Lung (tissue), 12 donors: ENCODE results near the gene SYMPK. TPM values are rescaled to one million over a fixed set of nuclear protein-coding genes. Genes with fewer than 3 reads are reported as not detected.

Experiments used
- ATAC-seq: fragments of 200-7000 bp; cut with Tn5 transposase; one replicate; pipeline ENCODE4 v1.9.1; 2020; ENCODE audit warnings: moderate number of reproducible peaks; ENCODE audit not compliant: insufficient read depth, low FRiP score
- DNase-seq, 3 donors: peaks; one replicate each; pipeline ENCODE4 v3.0.0-alpha.2; 2013 to 2017
- H3K27ac ChIP-seq, 2 donors: one replicate each; pipeline ENCODE4 v1.5.1; 2013; ENCODE audit warnings: mild to moderate bottlenecking in 2 of 2, moderate library complexity in 2 of 2, control low read depth in 1 of 2, inconsistent platforms in 1 of 2, low read depth in 1 of 2, low read length in 1 of 2
- H3K27me3 ChIP-seq, 3 donors: one replicate each; pipeline ENCODE4 v1.5.1; 2013; ENCODE audit warnings: low read length in 2 of 3; ENCODE audit not compliant: control insufficient read depth in 3 of 3, insufficient read depth in 3 of 3
- H3K36me3 ChIP-seq, 4 donors: one replicate each; pipeline ENCODE4 v1.5.1; 2013; ENCODE audit warnings: low read length in 4 of 4, mild to moderate bottlenecking in 1 of 4, moderate library complexity in 1 of 4; ENCODE audit not compliant: control insufficient read depth in 4 of 4, insufficient read depth in 4 of 4
- H3K4me1 ChIP-seq, 5 donors: one replicate each; pipeline ENCODE4 v1.5.1; 2013; ENCODE audit warnings: low read length in 5 of 5, mild to moderate bottlenecking in 2 of 5, moderate library complexity in 1 of 5; ENCODE audit not compliant: control insufficient read depth in 5 of 5, insufficient read depth in 5 of 5
- H3K4me3 ChIP-seq: one replicate; pipeline ENCODE4 v1.5.1; 2013; ENCODE audit warnings: mild to moderate bottlenecking, control low read depth, moderate library complexity
- H3K9ac ChIP-seq, 2 donors: one replicate each; pipeline ENCODE4 v1.5.1; 2013; ENCODE audit warnings: low read length in 2 of 2, control low read depth in 1 of 2; ENCODE audit not compliant: insufficient read depth in 1 of 2
- H3K9me3 ChIP-seq, 4 donors: one replicate each; pipeline ENCODE4 v1.5.1; 2013; ENCODE audit warnings: low read length in 3 of 4, mild to moderate bottlenecking in 1 of 4, moderate library complexity in 1 of 4; ENCODE audit not compliant: control insufficient read depth in 4 of 4, insufficient read depth in 3 of 4
- WGBS, 2 donors: extraction: QIAGEN DNeasy Blood & Tissue Kit; methylation state at CpG; one replicate each; pipeline ENCODE4 v1.1.7; 2013; 5-methylcytosine and 5-hydroxymethylcytosine counted together
- polyA plus RNA-seq, 2 donors: library from polyadenylated mRNA; stranded (reverse); fragments of 200-250 nt; gene quantifications; one replicate each; pipeline ENCODE4 v1.2.1, GENCODE V29; 2013
- total RNA-seq, 2 donors: library from RNA; depleted of rRNA in 1 of 2; stranded (reverse); fragments of >200 nt in 1 of 2; gene quantifications; one replicate each; pipeline ENCODE4 v1.2.1, GENCODE V29; 2014 to 2021
- TF ChIP-seq, protein P1 (sequence below): IDR thresholded peaks from 2 replicates; pipeline ENCODE4 v1.5.1; 2012; ENCODE audit warnings: mild to moderate bottlenecking; ENCODE audit errors: control extremely low read depth, extremely low read depth
- donor health status: control.
- donor health status: control.
- donor health status: Bipolar disorder and iron deficiency.
- donor health status: healthy.
- donor health status: DM: yes; HTN: yes; CAD: no.

Gene SYMPK
- total and polyA plus RNA-seq, 4 donors = 40.3 to 125 (median 64.8) TPM

DNA sequence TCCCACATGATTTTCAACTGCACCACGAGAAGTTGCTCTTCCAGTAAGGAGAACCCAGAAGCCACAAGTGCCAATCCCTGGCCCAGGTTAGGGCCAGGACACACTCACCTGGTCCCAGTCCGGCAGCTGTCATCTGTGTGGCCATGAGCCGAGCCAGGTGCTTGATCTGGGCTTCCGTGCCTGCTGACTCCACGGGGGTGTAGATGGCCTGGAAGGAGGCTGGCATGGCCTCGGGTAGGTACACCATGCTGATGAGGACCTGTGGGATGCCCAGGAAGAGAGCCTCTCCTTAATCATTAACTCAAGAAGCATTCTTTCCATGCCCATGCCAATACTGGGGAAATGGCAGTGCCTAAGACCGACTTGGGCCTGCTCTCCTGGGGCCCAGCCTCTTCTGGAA is 28.0 kb downstream of the SYMPK start:
- no peak overlapping the region for H3K4me3 ChIP-seq
- ATAC-seq (no peak), DNase-seq (no peak)
- H3K9me3 ChIP-seq = peaks cover 0 to 5% (median 0%) of the 10 kb centered on the region in 4 donors
- H3K36me3 ChIP-seq = peaks cover 40 to 59% (median 41%) of the 10 kb centered on the region in 4 donors
- H3K4me1 ChIP-seq = no peaks in the 10 kb centered on the region
- WGBS, 2 donors = 67 to 86% methylated on average over 7 of the region's 7 CpGs
- H3K27me3 ChIP-seq = no peaks in the 10 kb centered on the region
- no peak overlapping the region for H3K27ac ChIP-seq
- H3K9ac ChIP-seq = no peak overlapping the region
- TF ChIP-seq, protein P1, sequence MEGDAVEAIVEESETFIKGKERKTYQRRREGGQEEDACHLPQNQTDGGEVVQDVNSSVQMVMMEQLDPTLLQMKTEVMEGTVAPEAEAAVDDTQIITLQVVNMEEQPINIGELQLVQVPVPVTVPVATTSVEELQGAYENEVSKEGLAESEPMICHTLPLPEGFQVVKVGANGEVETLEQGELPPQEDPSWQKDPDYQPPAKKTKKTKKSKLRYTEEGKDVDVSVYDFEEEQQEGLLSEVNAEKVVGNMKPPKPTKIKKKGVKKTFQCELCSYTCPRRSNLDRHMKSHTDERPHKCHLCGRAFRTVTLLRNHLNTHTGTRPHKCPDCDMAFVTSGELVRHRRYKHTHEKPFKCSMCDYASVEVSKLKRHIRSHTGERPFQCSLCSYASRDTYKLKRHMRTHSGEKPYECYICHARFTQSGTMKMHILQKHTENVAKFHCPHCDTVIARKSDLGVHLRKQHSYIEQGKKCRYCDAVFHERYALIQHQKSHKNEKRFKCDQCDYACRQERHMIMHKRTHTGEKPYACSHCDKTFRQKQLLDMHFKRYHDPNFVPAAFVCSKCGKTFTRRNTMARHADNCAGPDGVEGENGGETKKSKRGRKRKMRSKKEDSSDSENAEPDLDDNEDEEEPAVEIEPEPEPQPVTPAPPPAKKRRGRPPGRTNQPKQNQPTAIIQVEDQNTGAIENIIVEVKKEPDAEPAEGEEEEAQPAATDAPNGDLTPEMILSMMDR = no peak

DNA sequence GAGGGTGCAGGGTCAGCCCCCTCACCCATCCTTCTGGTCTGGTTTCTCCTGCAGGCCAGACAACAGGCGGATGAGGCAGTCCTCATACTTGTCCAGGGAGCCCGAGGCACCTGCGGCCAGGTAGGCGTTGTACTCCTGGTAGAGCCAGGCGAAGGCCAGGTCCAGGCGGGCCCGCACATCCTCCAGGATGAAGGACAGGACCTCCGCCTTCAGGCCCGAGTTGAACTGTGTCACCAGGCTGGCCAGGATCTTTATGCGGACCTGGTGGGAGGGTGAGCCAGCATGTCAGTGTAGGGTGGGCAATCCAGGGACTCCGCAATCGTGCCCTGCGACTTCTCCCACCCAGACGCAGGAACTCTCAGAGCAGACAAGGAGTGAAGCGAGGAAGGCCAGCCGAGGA is 34.0 kb downstream of the SYMPK start:
- WGBS, 2 donors = 96% methylated on average over 16 of the region's 16 CpGs
- no peak overlapping the region for H3K27ac ChIP-seq
- peaks cover 28 to 71% (median 46%) of the 10 kb centered on the region in 4 donors for H3K36me3 ChIP-seq
- H3K9ac ChIP-seq = no peak overlapping the region
- H3K27me3 ChIP-seq = no peaks in the 10 kb centered on the region
- DNase-seq (no peak), ATAC-seq (no peak)
- no peaks in the 10 kb centered on the region for H3K4me1 ChIP-seq
- no peak overlapping the region for H3K4me3 ChIP-seq
- no peaks in the 10 kb centered on the region for H3K9me3 ChIP-seq
- TF ChIP-seq, protein P1 = no peak

DNA sequence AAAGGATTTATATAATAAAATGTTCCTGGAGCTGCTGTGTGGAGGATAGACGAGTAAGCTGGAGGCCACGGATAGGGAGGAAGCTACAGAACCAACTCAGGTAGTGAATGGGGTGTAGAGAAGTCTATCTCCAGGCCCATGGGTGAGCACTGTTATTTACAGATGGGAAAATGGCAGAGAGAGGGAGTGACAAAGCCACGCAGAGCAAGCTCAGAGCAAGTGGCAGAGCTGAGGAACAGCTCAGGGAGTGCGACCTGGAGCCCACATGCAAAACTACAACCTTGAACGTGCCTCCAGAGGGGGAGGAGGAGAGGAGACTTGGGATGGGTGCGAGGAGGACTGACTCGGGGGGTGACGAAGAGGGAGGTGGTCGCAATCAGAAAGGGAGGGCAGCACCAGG is 34.4 kb downstream of the SYMPK start:
- DNase-seq (no peak), ATAC-seq (no peak)
- no peaks in the 10 kb centered on the region for H3K4me1 ChIP-seq
- no peak overlapping the region for H3K9ac ChIP-seq
- TF ChIP-seq, protein P1 = no peak
- no peaks in the 10 kb centered on the region for H3K9me3 ChIP-seq
- no peaks in the 10 kb centered on the region for H3K27me3 ChIP-seq
- WGBS, 2 donors = 92 to 94% methylated on average over 9 of the region's 9 CpGs
- peaks cover 28 to 75% (median 47%) of the 10 kb centered on the region in 4 donors for H3K36me3 ChIP-seq
- no peak overlapping the region for H3K27ac ChIP-seq
- H3K4me3 ChIP-seq = no peak overlapping the region

DNA sequence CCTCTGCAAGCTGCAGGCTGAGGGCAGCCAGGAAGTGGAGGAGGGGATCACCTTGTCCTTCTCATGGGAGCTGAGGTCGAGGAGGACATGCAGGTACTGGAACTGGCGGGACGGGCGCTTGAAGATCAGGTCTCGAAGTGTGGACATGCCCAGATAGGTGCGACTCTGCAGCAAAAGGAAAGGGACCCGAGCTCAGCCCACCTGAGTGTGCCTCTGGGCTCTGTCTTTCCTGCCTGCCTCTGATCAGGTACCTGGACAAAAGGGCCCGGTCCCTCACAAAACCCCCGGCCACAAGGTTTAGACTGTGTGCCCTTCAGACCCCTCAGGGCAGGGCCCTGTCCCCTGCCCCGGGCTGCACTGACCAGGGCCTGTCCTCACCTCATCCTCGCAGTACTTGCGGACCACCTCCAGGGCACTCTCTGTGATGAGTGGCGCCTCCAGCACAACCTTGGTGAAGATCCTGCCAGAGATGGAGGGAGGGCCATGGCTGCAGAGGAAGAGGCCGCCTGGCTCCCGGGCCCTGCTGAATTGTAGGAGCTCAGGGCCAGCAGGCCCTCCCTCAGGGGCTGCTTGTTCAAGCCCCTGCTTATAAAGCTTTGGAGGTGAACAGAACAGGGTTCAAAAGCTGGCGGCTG is 35.4 kb downstream of the SYMPK start:
- TF ChIP-seq, protein P1 = no peak
- WGBS, 2 donors = 94 to 95% methylated on average over 16 of the region's 16 CpGs
- Histone ChIP-seq H3K4me1 (no peaks in the 10 kb centered on the region), H3K9ac (no peak overlapping the region), H3K27ac (no peak overlapping the region), H3K36me3 (peaks cover 28 to 84% (median 53%) of the 10 kb centered on the region in 4 donors), H3K4me3 (no peak overlapping the region), H3K9me3 (no peaks in the 10 kb centered on the region), H3K27me3 (no peaks in the 10 kb centered on the region)
- ATAC-seq (no peak), DNase-seq (no peak)
